ENCODE measurements around the gene PRSS27.

- no peak for TF ChIP-seq CTCF (IDR thresholded peaks at IDR 0.05; ENCODE audit: low read depth, low read length)
- TF ChIP-seq POLR2A (IDR thresholded peaks at IDR 0.05; ENCODE audit: extremely low read depth, insufficient read length), result no peak
These were observed 8.0 kb upstream of the PRSS27 start for GRCh38 chr16:2728034-2728433.

Measured in NB4 (cell line).